H9 (cell line): ENCODE results near the gene ZFAND3. TPM values are rescaled to one million over a fixed set of nuclear protein-coding genes. Genes with fewer than 3 reads are reported as not detected.
A peak's percentile ranks its signal among the peaks of the same experiment; 100 is the strongest.

Source experiments
- DNase-seq: peaks from one replicate; pipeline ENCODE4 v3.0.0-alpha.2; 2017
- H2AFZ ChIP-seq: one replicate; pipeline ENCODE4 v1.6.1; 2013; ENCODE audit warnings: mild to moderate bottlenecking, low read length, control low read depth, moderate library complexity
- H2AK5ac ChIP-seq: 2 replicates; pipeline ENCODE4 v1.6.1; 2013; ENCODE audit warnings: low read length, control low read depth, mixed read lengths; ENCODE audit not compliant: insufficient read length
- H2BK120ac ChIP-seq: one replicate; pipeline ENCODE4 v1.6.1; 2013; ENCODE audit warnings: low read depth, mild to moderate bottlenecking, low read length, control low read depth, inconsistent platforms; ENCODE audit not compliant: poor library complexity, severe bottlenecking
- H2BK12ac ChIP-seq: 2 replicates; pipeline ENCODE4 v1.6.1; 2013; ENCODE audit warnings: low read length, control low read depth, mixed read lengths, low read depth; ENCODE audit not compliant: insufficient read length
- H2BK15ac ChIP-seq: 2 replicates; pipeline ENCODE4 v1.6.1; 2013; ENCODE audit warnings: low read depth, low read length, control low read depth
- H2BK20ac ChIP-seq: one replicate; pipeline ENCODE4 v1.6.1; 2013; ENCODE audit warnings: low read depth, mild to moderate bottlenecking, low read length, control low read depth, inconsistent platforms; ENCODE audit not compliant: poor library complexity, severe bottlenecking
- H2BK5ac ChIP-seq: 2 replicates; pipeline ENCODE4 v1.6.1; 2013; ENCODE audit warnings: low read length, control low read depth, mixed read lengths; ENCODE audit not compliant: insufficient read length
- H3K14ac ChIP-seq: 2 replicates; pipeline ENCODE4 v1.6.1; 2013; ENCODE audit warnings: low read length, control low read depth; ENCODE audit not compliant: insufficient read depth
- H3K18ac ChIP-seq: 2 replicates; pipeline ENCODE4 v1.6.1; 2013; ENCODE audit warnings: low read depth, mild to moderate bottlenecking, mixed read lengths, low read length, control low read depth; ENCODE audit not compliant: insufficient read length
- H3K23ac ChIP-seq: 2 replicates; pipeline ENCODE4 v1.6.1; 2013; ENCODE audit warnings: low read length, control low read depth, mixed read lengths, low read depth; ENCODE audit not compliant: insufficient read length
- H3K23me2 ChIP-seq: 2 replicates; pipeline ENCODE4 v1.6.1; 2013; ENCODE audit warnings: low read depth, mild to moderate bottlenecking, mixed read lengths, low read length, control low read depth; ENCODE audit not compliant: insufficient read length, poor library complexity, severe bottlenecking
- H3K27ac ChIP-seq: 2 replicates; pipeline ENCODE4 v1.5.1; 2013; ENCODE audit warnings: low read length, control low read depth, mixed read lengths, low read depth; ENCODE audit not compliant: insufficient read length
- H3K27me3 ChIP-seq: 2 replicates; pipeline ENCODE4 v1.6.1; 2013; ENCODE audit warnings: low read length, control low read depth, inconsistent platforms; ENCODE audit not compliant: insufficient read depth
- H3K4ac ChIP-seq: 2 replicates; pipeline ENCODE4 v1.6.1; 2013; ENCODE audit warnings: low read depth, mild to moderate bottlenecking, control low read depth, inconsistent platforms, low read length, moderate library complexity
- H3K4me1 ChIP-seq: 2 replicates; pipeline ENCODE4 v1.6.1; 2013; ENCODE audit warnings: low read length, control low read depth, inconsistent platforms; ENCODE audit not compliant: insufficient read depth
- H3K4me2 ChIP-seq: 2 replicates; pipeline ENCODE4 v1.6.1; 2013; ENCODE audit warnings: low read length, control low read depth, mixed read lengths; ENCODE audit not compliant: insufficient read length, insufficient read depth
- H3K56ac ChIP-seq: 2 replicates; pipeline ENCODE4 v1.6.1; 2013; ENCODE audit warnings: low read depth, mild to moderate bottlenecking, mixed read lengths, low read length, control low read depth; ENCODE audit not compliant: insufficient read length
- H3K79me1 ChIP-seq: 2 replicates; pipeline ENCODE4 v1.6.1; 2013; ENCODE audit warnings: low read depth, mild to moderate bottlenecking, moderate library complexity, low read length, control low read depth, inconsistent platforms; ENCODE audit not compliant: insufficient read depth, poor library complexity, severe bottlenecking
- H3K79me2 ChIP-seq: 2 replicates; pipeline ENCODE4 v1.6.1; 2013; ENCODE audit warnings: low read length, control low read depth, inconsistent platforms; ENCODE audit not compliant: insufficient read depth
- H3K9ac ChIP-seq: 2 replicates; pipeline ENCODE4 v1.6.1; 2013; ENCODE audit warnings: low read length, control low read depth, mixed read lengths; ENCODE audit not compliant: insufficient read length; ENCODE audit errors: extremely low read depth
- H3K9me3 ChIP-seq: one replicate; pipeline ENCODE4 v1.6.1; 2013; ENCODE audit warnings: low read depth, low read length, inconsistent platforms; ENCODE audit not compliant: control insufficient read depth
- H3T11ph ChIP-seq: one replicate; pipeline ENCODE4 v1.6.1; 2013; ENCODE audit warnings: mild to moderate bottlenecking, low read length, control low read depth, inconsistent platforms
- H4K20me1 ChIP-seq: one replicate; pipeline ENCODE4 v1.6.1; 2013; ENCODE audit not compliant: control insufficient read depth, insufficient read length, insufficient read depth
- H4K5ac ChIP-seq: 2 replicates; pipeline ENCODE4 v1.6.1; 2013; ENCODE audit warnings: low read depth, mild to moderate bottlenecking, mixed read lengths, low read length, control low read depth; ENCODE audit not compliant: insufficient read length
- H4K8ac ChIP-seq: replicated peaks from 2 replicates; pipeline ENCODE4 v1.6.1; 2013; ENCODE audit warnings: low read length, control low read depth, mixed read lengths, low read depth; ENCODE audit not compliant: insufficient read length
- H4K91ac ChIP-seq: 2 replicates; pipeline ENCODE4 v1.6.1; 2013; ENCODE audit warnings: low read depth, mild to moderate bottlenecking, moderate library complexity, mixed read lengths, low read length, control low read depth; ENCODE audit not compliant: insufficient read length
- H3K27ac Mint-ChIP-seq, 3 experiments: 2 replicates in 2 of 3; 3 replicates in 1 of 3; pipeline ENCODE4 v1.8.0; 2020 to 2021; ENCODE audit warnings: mixed read lengths in 3 of 3, mild to moderate bottlenecking in 1 of 3, moderate library complexity in 1 of 3
- H3K27me3 Mint-ChIP-seq: 2 replicates; pipeline ENCODE4 v1.8.0; 2021; ENCODE audit warnings: low read depth, mild to moderate bottlenecking, moderate library complexity, mixed read lengths
- H3K36me3 Mint-ChIP-seq, 3 experiments: 2 replicates in 2 of 3; 3 replicates in 1 of 3; pipeline ENCODE4 v1.8.0; 2020 to 2021; ENCODE audit warnings: low read depth in 3 of 3, mixed read lengths in 3 of 3; ENCODE audit not compliant: insufficient read depth in 1 of 3
- H3K4me1 Mint-ChIP-seq, 2 experiments: 2 replicates each; pipeline ENCODE4 v1.8.0; 2020; ENCODE audit warnings: mixed read lengths in 2 of 2
- H3K4me3 Mint-ChIP-seq, 2 experiments: 2 replicates in 1 of 2; 3 replicates in 1 of 2; pipeline ENCODE4 v1.8.0; 2020 to 2021; ENCODE audit warnings: mild to moderate bottlenecking in 2 of 2, mixed read lengths in 2 of 2, moderate library complexity in 1 of 2
- H3K9me3 Mint-ChIP-seq, 2 experiments: 2 replicates in 1 of 2; 3 replicates in 1 of 2; pipeline ENCODE4 v1.8.0; 2020; ENCODE audit warnings: mild to moderate bottlenecking in 2 of 2, mixed read lengths in 2 of 2, moderate library complexity in 1 of 2
- CTCF ChIP-seq: fragments of 200-600 bp; sonication (generic); conservative IDR thresholded peaks from 3 replicates; pipeline ENCODE4 v1.8.0; 2021; ENCODE audit warnings: antibody characterized with exemption, mild to moderate bottlenecking
- WGBS: extraction: QIAGEN DNeasy Blood & Tissue Kit; methylation state at CpG from one replicate; pipeline ENCODE4 v1.1.7; 2013; ENCODE audit warnings: missing lambda C conversion rate, low lambda C conversion rate, mixed read lengths; ENCODE audit not compliant: insufficient read length; ENCODE audit errors: extremely low coverage; 5-methylcytosine and 5-hydroxymethylcytosine counted together
- total RNA-seq: library from RNA; stranded (reverse); gene quantifications from 2 replicates; pipeline ENCODE4 v1.2.1, GENCODE V29; 2021

The ZFAND3 gene
- total RNA-seq, 1 experiment from 2014 or later, result 57.7 TPM

DNA sequence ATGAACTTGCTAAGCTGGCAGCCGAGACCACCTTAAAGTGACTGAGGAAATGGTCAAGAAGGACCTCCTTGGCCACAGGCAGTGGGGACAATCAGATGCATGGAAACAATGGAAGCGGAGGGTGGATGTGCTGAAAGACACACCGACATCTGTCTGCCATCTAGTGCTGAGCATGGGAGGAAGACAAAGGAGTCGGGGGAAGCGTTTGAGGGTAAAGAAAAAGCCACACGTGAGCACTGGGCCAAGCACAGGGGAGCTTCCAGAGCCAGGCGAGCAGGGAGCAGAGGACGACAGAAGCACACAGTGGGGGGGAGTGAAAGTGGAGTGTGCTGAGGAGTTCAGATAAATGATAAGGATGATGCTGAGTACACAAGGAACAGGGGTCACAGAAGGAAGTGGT is 367.8 kb downstream of the ZFAND3 start:
- H4K5ac ChIP-seq, result no peak overlapping the region
- H3T11ph ChIP-seq, result no peak overlapping the region
- Mint-ChIP-seq H3K4me3 (no peak overlapping the region), H3K4me1 (peaks cover 34% of the 10 kb centered on the region in 2 experiments), H3K9me3 (no peaks in the 10 kb centered on the region), H3K36me3 (no peaks in the 10 kb centered on the region), H3K27me3 (no peaks in the 10 kb centered on the region; the same call in 1 of the 2 replicates), H3K27ac (peak overlapping the region in 1 of 3 experiments; percentile 57; a peak in 2 of 7 replicates)
- no peaks in the 10 kb centered on the region for H3K23me2 ChIP-seq
- no peaks in the 10 kb centered on the region for H3K27me3 ChIP-seq
- no peak overlapping the region for H4K91ac ChIP-seq
- no peak overlapping the region for H3K23ac ChIP-seq
- H4K20me1 ChIP-seq, result no peaks in the 10 kb centered on the region
- no peaks in the 10 kb centered on the region for H3K9me3 ChIP-seq
- H3K9ac ChIP-seq, result no peak overlapping the region
- no peak overlapping the region for H3K27ac ChIP-seq
- no peak overlapping the region for H3K4ac ChIP-seq
- no peak overlapping the region for H3K4me2 ChIP-seq
- H4K8ac ChIP-seq, result no peak overlapping the region
- no peak overlapping the region for H2AFZ ChIP-seq
- H3K79me2 ChIP-seq, result no peaks in the 10 kb centered on the region
- H3K79me1 ChIP-seq, result no peaks in the 10 kb centered on the region
- H3K56ac ChIP-seq, result no peak overlapping the region
- H2BK120ac ChIP-seq, result no peak overlapping the region
- peak; percentile 41 for DNase-seq
- no peak overlapping the region for H2BK5ac ChIP-seq
- peaks cover 7% of the 10 kb centered on the region; the same call in 1 of the 2 replicates for H3K4me1 ChIP-seq
- no peak overlapping the region for H3K18ac ChIP-seq
- no peak overlapping the region for H2BK15ac ChIP-seq
- H2BK12ac ChIP-seq, result no peak overlapping the region
- no peak overlapping the region for H2AK5ac ChIP-seq
- no CpG with 5 or more reads among the region's 8 CpGs for WGBS
- no peak overlapping the region for H3K14ac ChIP-seq
- no peak overlapping the region for H2BK20ac ChIP-seq
- peak; percentile 34; the same call in 1 of the 3 replicates for TF ChIP-seq CTCF
